Keratinocyte (primary cell): Measurements from ENCODE around the gene SYNE1.

Experiments used
- CTCF ChIP-seq, 3 experiments: IDR thresholded peaks in 1 of 3; conservative IDR thresholded peaks in 1 of 3; optimal IDR thresholded peaks in 1 of 3; 2 replicates in 2 of 3; 3 replicates in 1 of 3; pipeline versions ENCODE3 to v1.5.1; 2011; ENCODE audit warnings: low read length in 3 of 3, mild to moderate bottlenecking in 3 of 3, moderate library complexity in 2 of 3, control low read depth in 1 of 3, inconsistent platforms in 1 of 3; ENCODE audit not compliant: insufficient read depth in 2 of 3; ENCODE audit errors: extremely low read depth in 1 of 3
- EZH2 ChIP-seq: IDR thresholded peaks from one replicate; pipeline ENCODE4 v1.6.1; 2012; ENCODE audit warnings: inconsistent platforms, mild to moderate bottlenecking, low read length, moderate library complexity

- TF ChIP-seq CTCF (optimal IDR thresholded peaks at IDR 0.05 in 1 of 3, IDR thresholded peaks at IDR 0.05 in 1 of 3, conservative IDR thresholded peaks at IDR 0.05 in 1 of 3; ENCODE audit: extremely low read depth in 1 of 3, insufficient read depth in 2 of 3, low read length in 3 of 3) (no peak), EZH2 (no peak)
These were observed 6.3 kb downstream of the SYNE1 start for GRCh38 chr6:152630832-152631231.
